ENCODE measurements around the gene OXLD1. TPM values are rescaled to one million over a fixed set of nuclear protein-coding genes. Genes with fewer than 3 reads are reported as not detected.

The OXLD1 gene
- total and polyA plus RNA-seq, 2 donors (not counting 1 experiment from before 2014, with no cell fraction given): 39.5 to 102 TPM

GRCh38 chr17:81656835-81657234 is 9.6 kb downstream of the OXLD1 start:
- intact Hi-C loops (cut with micrococcal nuclease): no loop called here
- no peaks in the 10 kb centered on the region for H3K9me3 Mint-ChIP-seq (ENCODE audit: insufficient read depth)
- peaks cover 0 to 8% (median 2%) of the 10 kb centered on the region in 4 experiments for H3K27me3 ChIP-seq (replicated peaks in 1 of 4; ENCODE audit: control extremely low read depth in 1 of 4, control insufficient read depth in 3 of 4, insufficient read depth in 4 of 4, low read length in 3 of 4)
- H3K9me3 ChIP-seq (ENCODE audit: control extremely low read depth in 1 of 3, control insufficient read depth in 2 of 3, insufficient read depth in 1 of 3, low read length in 2 of 3): no peaks in the 10 kb centered on the region
- peaks cover 14% of the 10 kb centered on the region for H3K4me1 Mint-ChIP-seq
- H4K20me1 ChIP-seq (ENCODE audit: control insufficient read depth, insufficient read depth, low read length, poor library complexity, severe bottlenecking): no peaks in the 10 kb centered on the region
- POLR2A ChIA-PET: no interaction called here
- H3K79me2 ChIP-seq (ENCODE audit: control insufficient read depth, insufficient read depth, low read length): no peaks in the 10 kb centered on the region
- WGBS (ENCODE audit: insufficient coverage): 49% methylated on average over 4 of the region's 4 CpGs
- no peak overlapping the region for H3K4me3 ChIP-seq (ENCODE audit: control extremely low read depth in 1 of 5, extremely low read depth in 1 of 5, insufficient read depth in 1 of 5, low read depth in 2 of 5, low read length in 4 of 5)
- DNase-seq (no peak), ATAC-seq (ENCODE audit: low read depth) (no peak)
- H3K4me3 Mint-ChIP-seq: no peak overlapping the region
- peaks cover 12 to 18% of the 10 kb centered on the region in 2 donors for H3K4me1 ChIP-seq (ENCODE audit: control insufficient read depth in 2 of 2, insufficient read depth in 2 of 2, low read length in 2 of 2)
- peaks cover 2% of the 10 kb centered on the region for H3K27me3 Mint-ChIP-seq
- no peak overlapping the region for H3K27ac ChIP-seq (ENCODE audit: low read length in 2 of 2)
- no peak overlapping the region for H2AFZ ChIP-seq (ENCODE audit: insufficient read depth, low read depth, low read length, poor library complexity, severe bottlenecking)
- CTCF ChIA-PET: no interaction called here
- no peak overlapping the region for H3K27ac Mint-ChIP-seq
- H3K4me2 ChIP-seq (replicated peaks; ENCODE audit: low read depth, low read length, poor library complexity, severe bottlenecking): no peak overlapping the region
- no peak overlapping the region for H3K9ac ChIP-seq (ENCODE audit: low read length)
- H3K36me3 ChIP-seq (replicated peaks in 1 of 2; ENCODE audit: control extremely low read depth in 1 of 2, control insufficient read depth in 1 of 2, extremely low read depth in 1 of 2, insufficient read depth in 2 of 2, low read length in 1 of 2): no peaks in the 10 kb centered on the region
- TF ChIP-seq CTCF (IDR thresholded peaks at IDR 0.05) (no peak), EZH2 (IDR thresholded peaks at IDR 0.05; ENCODE audit: borderline replicate concordance, insufficient read depth, low read depth, low read length, poor library complexity, severe bottlenecking) (no peak)

- DNase-seq: no peak
- H3K27ac Mint-ChIP-seq: no peak within 1 kb of the TSS
- CTCF ChIA-PET: no interaction called here
- intact Hi-C loops (cut with micrococcal nuclease): no loop called here
- Histone ChIP-seq H3K9me3 (ENCODE audit: control extremely low read depth in 1 of 3, control insufficient read depth in 2 of 3, insufficient read depth in 1 of 3, low read length in 2 of 3) (no peaks in the 10 kb centered on the region), H3K4me1 (ENCODE audit: control insufficient read depth in 2 of 2, insufficient read depth in 2 of 2, low read length in 2 of 2) (peaks cover 12 to 18% of the 10 kb centered on the region in 2 donors), H3K27me3 (replicated peaks in 1 of 4; ENCODE audit: control extremely low read depth in 1 of 4, control insufficient read depth in 3 of 4, insufficient read depth in 4 of 4, low read length in 3 of 4) (peaks cover 0 to 14% (median 2%) of the 10 kb centered on the region in 4 experiments), H3K79me2 (ENCODE audit: control insufficient read depth, insufficient read depth, low read length) (no peaks in the 10 kb centered on the region), H3K9ac (ENCODE audit: low read length) (no peak within 1 kb of the TSS), H3K27ac (ENCODE audit: low read length in 2 of 2) (no peak within 1 kb of the TSS), H2AFZ (ENCODE audit: insufficient read depth, low read depth, low read length, poor library complexity, severe bottlenecking) (no peak within 1 kb of the TSS), H4K20me1 (ENCODE audit: control insufficient read depth, insufficient read depth, low read length, poor library complexity, severe bottlenecking) (no peaks in the 10 kb centered on the region), H3K4me2 (replicated peaks; ENCODE audit: low read depth, low read length, poor library complexity, severe bottlenecking) (no peak within 1 kb of the TSS), H3K36me3 (replicated peaks in 1 of 2; ENCODE audit: control extremely low read depth in 1 of 2, control insufficient read depth in 1 of 2, extremely low read depth in 1 of 2, insufficient read depth in 2 of 2, low read length in 1 of 2) (no peaks in the 10 kb centered on the region), H3K4me3 (ENCODE audit: control extremely low read depth in 1 of 5, extremely low read depth in 1 of 5, insufficient read depth in 1 of 5, low read depth in 2 of 5, low read length in 4 of 5) (no peak within 1 kb of the TSS)
- no peak within 1 kb of the TSS for H3K4me3 Mint-ChIP-seq
- no peaks in the 10 kb centered on the region for H3K9me3 Mint-ChIP-seq (ENCODE audit: insufficient read depth)
- peaks cover 4% of the 10 kb centered on the region for H3K27me3 Mint-ChIP-seq
- 87% methylated on average over 15 of the region's 15 CpGs for WGBS (ENCODE audit: insufficient coverage)
- no peak for ATAC-seq (ENCODE audit: low read depth)
- POLR2A ChIA-PET: interaction anchor here (0.9 kb wide), 1 partner anchor 15 kb away, joined by 3 read pairs; no protein-coding TSS in a partner anchor
- TF ChIP-seq EZH2 (IDR thresholded peaks at IDR 0.05; ENCODE audit: borderline replicate concordance, insufficient read depth, low read depth, low read length, poor library complexity, severe bottlenecking): no peak
- TF ChIP-seq CTCF (IDR thresholded peaks at IDR 0.05): no peak
- H3K4me1 Mint-ChIP-seq: peaks cover 15% of the 10 kb centered on the region
Observed at GRCh38 chr17:81656118-81656743, 10.2 kb downstream of the OXLD1 start, which contains the start of gene PDE6G. Gene PDE6G, minus strand, starts transcription at chr17:81656542. Its CDS starts 3,237 bp downstream, at chr17:81653305.

All from B cell (primary cell).